Measurements from ENCODE around the gene GSDME. TPM values are rescaled to one million over a fixed set of nuclear protein-coding genes. Genes with fewer than 3 reads are reported as not detected.

Gene GSDME
- total RNA-seq, 1 experiment from 2014 or later: 5.5 TPM

DNA sequence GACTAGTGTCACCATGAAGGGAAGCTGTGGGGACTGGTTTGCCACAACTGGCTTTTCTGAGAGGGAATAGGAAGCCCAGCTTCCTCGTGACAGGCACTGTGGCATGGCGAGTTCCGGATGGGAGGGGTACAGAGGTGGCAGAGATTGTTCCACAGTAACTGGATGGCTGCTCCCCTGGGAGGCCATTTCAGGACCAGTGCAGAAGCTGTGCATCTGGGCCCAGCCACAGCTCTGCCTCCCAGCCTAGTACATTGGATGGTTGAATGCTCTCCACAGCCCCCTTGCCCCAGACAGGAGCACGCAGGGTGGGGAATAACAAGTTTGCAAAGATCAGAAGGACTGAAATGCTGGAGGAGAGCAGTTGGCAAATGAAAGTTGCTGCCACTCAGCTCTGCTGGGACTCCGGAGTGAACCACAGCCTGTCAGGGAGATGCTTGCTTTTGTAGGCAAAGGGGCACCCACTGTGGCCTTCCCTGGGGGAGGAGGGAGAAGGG lies 51.8 kb downstream of the GSDME start:
- H2AK5ac ChIP-seq (ENCODE audit: insufficient read length, low read length): no peak overlapping the region
- no peak overlapping the region for H3K9ac ChIP-seq (ENCODE audit: extremely low read depth, insufficient read length, low read length)
- H2BK5ac ChIP-seq (ENCODE audit: insufficient read length, low read length): no peak overlapping the region
- H3K27ac Mint-ChIP-seq: no peak overlapping the region; a peak in 1 of 7 replicates
- H4K20me1 ChIP-seq (ENCODE audit: control insufficient read depth, insufficient read depth, insufficient read length): no peaks in the 10 kb centered on the region
- H3K14ac ChIP-seq (ENCODE audit: insufficient read depth, low read length): no peak overlapping the region
- H3K4me1 Mint-ChIP-seq: peaks cover 38 to 53% of the 10 kb centered on the region in 2 experiments
- WGBS (ENCODE audit: extremely low coverage, insufficient read length, low lambda C conversion rate): no CpG with 5 or more reads among the region's 5 CpGs
- no peaks in the 10 kb centered on the region for H3K4me1 ChIP-seq (ENCODE audit: insufficient read depth, low read length)
- no peaks in the 10 kb centered on the region for H3K27me3 Mint-ChIP-seq (ENCODE audit: low read depth)
- no peak overlapping the region for H3K4me2 ChIP-seq (ENCODE audit: insufficient read depth, insufficient read length, low read length)
- no peak overlapping the region for H3K4ac ChIP-seq (ENCODE audit: low read depth, low read length)
- H3T11ph ChIP-seq (ENCODE audit: low read length): no peak overlapping the region
- H2BK12ac ChIP-seq (ENCODE audit: insufficient read length, low read depth, low read length): no peak overlapping the region
- H3K56ac ChIP-seq (ENCODE audit: insufficient read length, low read depth, low read length): no peak overlapping the region
- H2AFZ ChIP-seq (ENCODE audit: low read length): no peak overlapping the region
- H3K79me2 ChIP-seq (ENCODE audit: insufficient read depth, low read length): no peaks in the 10 kb centered on the region
- no peaks in the 10 kb centered on the region for H3K27me3 ChIP-seq (ENCODE audit: insufficient read depth, low read length)
- TF ChIP-seq, protein P1, sequence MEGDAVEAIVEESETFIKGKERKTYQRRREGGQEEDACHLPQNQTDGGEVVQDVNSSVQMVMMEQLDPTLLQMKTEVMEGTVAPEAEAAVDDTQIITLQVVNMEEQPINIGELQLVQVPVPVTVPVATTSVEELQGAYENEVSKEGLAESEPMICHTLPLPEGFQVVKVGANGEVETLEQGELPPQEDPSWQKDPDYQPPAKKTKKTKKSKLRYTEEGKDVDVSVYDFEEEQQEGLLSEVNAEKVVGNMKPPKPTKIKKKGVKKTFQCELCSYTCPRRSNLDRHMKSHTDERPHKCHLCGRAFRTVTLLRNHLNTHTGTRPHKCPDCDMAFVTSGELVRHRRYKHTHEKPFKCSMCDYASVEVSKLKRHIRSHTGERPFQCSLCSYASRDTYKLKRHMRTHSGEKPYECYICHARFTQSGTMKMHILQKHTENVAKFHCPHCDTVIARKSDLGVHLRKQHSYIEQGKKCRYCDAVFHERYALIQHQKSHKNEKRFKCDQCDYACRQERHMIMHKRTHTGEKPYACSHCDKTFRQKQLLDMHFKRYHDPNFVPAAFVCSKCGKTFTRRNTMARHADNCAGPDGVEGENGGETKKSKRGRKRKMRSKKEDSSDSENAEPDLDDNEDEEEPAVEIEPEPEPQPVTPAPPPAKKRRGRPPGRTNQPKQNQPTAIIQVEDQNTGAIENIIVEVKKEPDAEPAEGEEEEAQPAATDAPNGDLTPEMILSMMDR (conservative IDR thresholded peaks at IDR 0.05): no peak
- no peak overlapping the region for H4K91ac ChIP-seq (ENCODE audit: insufficient read length, low read depth, low read length)
- H2BK20ac ChIP-seq (ENCODE audit: low read depth, low read length, poor library complexity, severe bottlenecking): no peak overlapping the region
- H4K8ac ChIP-seq (replicated peaks; ENCODE audit: insufficient read length, low read depth, low read length): no peak overlapping the region
- H3K36me3 Mint-ChIP-seq (ENCODE audit: insufficient read depth in 1 of 3, low read depth in 3 of 3): peaks cover 0 to 45% (median 22%) of the 10 kb centered on the region in 3 experiments; a peak in 6 of 7 replicates
- H3K23me2 ChIP-seq (ENCODE audit: insufficient read length, low read depth, low read length, poor library complexity, severe bottlenecking): no peaks in the 10 kb centered on the region
- H4K5ac ChIP-seq (ENCODE audit: insufficient read length, low read depth, low read length): no peak overlapping the region
- no peak overlapping the region for H3K27ac ChIP-seq (ENCODE audit: insufficient read length, low read depth, low read length)
- H2BK15ac ChIP-seq (ENCODE audit: low read depth, low read length): no peak overlapping the region
- H3K23ac ChIP-seq (ENCODE audit: insufficient read length, low read depth, low read length): no peak overlapping the region
- no peak overlapping the region for H3K4me3 Mint-ChIP-seq
- no peak overlapping the region for H3K18ac ChIP-seq (ENCODE audit: insufficient read length, low read depth, low read length)
- no peak overlapping the region for H2BK120ac ChIP-seq (ENCODE audit: low read depth, low read length, poor library complexity, severe bottlenecking)
- no peak for DNase-seq
- H3K9me3 ChIP-seq (ENCODE audit: control insufficient read depth, low read depth, low read length): no peaks in the 10 kb centered on the region
- peaks cover 3 to 10% of the 10 kb centered on the region in 2 experiments; a peak in 3 of 5 replicates for H3K9me3 Mint-ChIP-seq
- no peaks in the 10 kb centered on the region for H3K79me1 ChIP-seq (ENCODE audit: insufficient read depth, low read depth, low read length, poor library complexity, severe bottlenecking)

Measured in H9 (cell line).